ENCODE results near the gene CREB3L2. TPM values are rescaled to one million over a fixed set of nuclear protein-coding genes. Genes with fewer than 3 reads are reported as not detected.
A peak's percentile ranks its signal among the peaks of the same experiment; 100 is the strongest.

CREB3L2 gene
- polyA plus RNA-seq, 2 of the 4 experiments (the other 2 are of a cell fraction), result 16.3 to 32.2 TPM

DNA sequence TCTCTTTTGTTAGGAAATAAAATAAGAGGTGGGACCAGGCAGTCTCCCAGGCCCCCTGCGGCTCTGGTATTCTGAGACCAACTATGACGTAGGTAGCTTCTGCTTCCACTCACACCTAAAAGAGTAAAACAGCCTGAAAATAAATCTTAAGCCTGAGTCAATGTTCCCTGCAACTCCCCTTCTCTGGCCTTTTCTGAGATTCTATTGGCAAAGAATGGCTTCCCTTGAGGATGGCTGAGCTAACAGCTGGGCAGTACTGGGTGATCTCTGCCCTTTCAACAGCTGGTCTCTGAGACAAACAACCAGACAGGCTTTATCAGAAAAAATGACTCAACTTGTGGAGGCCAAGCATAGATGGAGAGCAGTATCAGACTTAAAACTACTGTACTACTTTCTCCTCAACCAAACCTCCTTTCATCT lies 58.7 kb downstream of the CREB3L2 start:
- no peak for DNase-seq (ENCODE audit: low read depth in 1 of 2, low spot score in 1 of 2)
- ChIA-PET POLR2A (no interaction called here), CTCF (no interaction called here)
- Histone ChIP-seq H3K9me3 (no peaks in the 10 kb centered on the region), H3K27ac (peak overlapping the region in 1 of 2 experiments; percentile 48; a peak in 3 of 6 replicates), H3K4me2 (peak overlapping the region; percentile 15; the same call in 2 of the 3 replicates), H3K4me1 (peaks cover 18% of the 10 kb centered on the region), H3K4me3 (no peak overlapping the region)
- ATAC-seq, result no peak; a peak in 1 of 6 replicates
- no peak for FAIRE-seq
- WGBS (ENCODE audit: missing lambda C conversion rate), result 98% methylated on average over 2 of the region's 2 CpGs
- TF ChIP-seq TP53 (CRISPR knock-in tag; IDR thresholded peaks at IDR 0.05) (no peak), ZNF302 (CRISPR knock-in tag; IDR thresholded peaks at IDR 0.05) (no peak), REST (IDR thresholded peaks at IDR 0.05) (no peak), POLR2A (IDR thresholded peaks at IDR 0.05; ENCODE audit: low read length) (no peak), EHF (CRISPR knock-in tag; IDR thresholded peaks at IDR 0.05) (no peak), USF2 (IDR thresholded peaks at IDR 0.05) (no peak), SREBF2 (IDR thresholded peaks at IDR 0.05) (no peak), NPAS2 (CRISPR knock-in tag; IDR thresholded peaks at IDR 0.05; ENCODE audit: borderline replicate concordance) (no peak), EP300 (IDR thresholded peaks at IDR 0.05) (no peak), HDAC2 (IDR thresholded peaks at IDR 0.05) (no peak), MAFK (IDR thresholded peaks at IDR 0.05; ENCODE audit: partially characterized antibody) (no peak)
- TF ChIP-seq, protein P1, sequence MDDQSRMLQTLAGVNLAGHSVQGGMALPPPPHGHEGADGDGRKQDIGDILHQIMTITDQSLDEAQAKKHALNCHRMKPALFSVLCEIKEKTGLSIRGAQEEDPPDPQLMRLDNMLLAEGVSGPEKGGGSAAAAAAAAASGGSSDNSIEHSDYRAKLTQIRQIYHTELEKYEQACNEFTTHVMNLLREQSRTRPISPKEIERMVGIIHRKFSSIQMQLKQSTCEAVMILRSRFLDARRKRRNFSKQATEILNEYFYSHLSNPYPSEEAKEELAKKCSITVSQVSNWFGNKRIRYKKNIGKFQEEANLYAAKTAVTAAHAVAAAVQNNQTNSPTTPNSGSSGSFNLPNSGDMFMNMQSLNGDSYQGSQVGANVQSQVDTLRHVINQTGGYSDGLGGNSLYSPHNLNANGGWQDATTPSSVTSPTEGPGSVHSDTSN (IDR thresholded peaks at IDR 0.05), result no peak

DNA sequence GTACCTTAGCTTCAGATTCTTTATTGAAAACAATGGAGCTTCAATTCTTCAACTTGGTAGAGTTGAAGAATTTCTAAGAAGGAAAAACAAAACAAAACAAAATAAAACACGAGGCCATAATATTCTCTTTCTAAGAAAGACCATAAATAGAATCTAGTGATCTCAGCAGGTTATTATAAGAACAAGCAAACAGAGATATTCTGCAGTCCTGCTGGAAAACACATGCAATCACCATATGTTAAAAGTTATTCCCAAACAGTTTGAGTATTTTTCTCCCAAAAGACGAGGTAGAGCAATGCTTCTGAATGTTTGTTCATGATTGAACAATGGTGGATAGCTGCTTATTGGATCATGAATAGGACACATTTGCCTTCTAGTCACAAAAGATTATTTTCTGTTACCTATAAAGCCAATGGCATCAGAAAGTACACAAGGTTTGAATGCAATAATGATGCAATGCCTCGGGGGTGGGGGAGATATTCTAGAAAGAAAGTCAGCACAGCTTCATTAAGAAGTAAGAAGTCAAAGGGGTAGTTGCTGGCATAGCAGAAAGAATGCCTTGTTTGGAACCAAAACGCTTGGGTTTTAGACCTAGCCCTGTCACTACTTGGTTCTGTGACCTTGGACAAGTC lies 59.3 kb downstream of the CREB3L2 start:
- 62% methylated on average over 4 of the region's 4 CpGs for WGBS (ENCODE audit: missing lambda C conversion rate)
- ChIA-PET CTCF (interaction anchor here (1.4 to 3.3 kb wide), 4 partner anchors 7 to 39 kb away, joined by 4 to 10 read pairs (median 6); no protein-coding TSS in a partner anchor), POLR2A (no interaction called here)
- ATAC-seq (no peak), FAIRE-seq (no peak), DNase-seq (ENCODE audit: low read depth in 1 of 2, low spot score in 1 of 2) (no peak)
- peaks cover 16% of the 10 kb centered on the region for H3K4me1 ChIP-seq
- peak overlapping the region; percentile 15; the same call in 2 of the 3 replicates for H3K4me2 ChIP-seq
- no peak overlapping the region for H3K4me3 ChIP-seq
- H3K27ac ChIP-seq, result peak overlapping the region in 1 of 2 experiments; percentile 48; a peak in 2 of 6 replicates
- no peak for TF ChIP-seq CBX2 (IDR thresholded peaks at IDR 0.05; ENCODE audit: borderline replicate concordance, low read depth)
- no peak for TF ChIP-seq ZNF302 (CRISPR knock-in tag; IDR thresholded peaks at IDR 0.05)
- TF ChIP-seq MAZ (IDR thresholded peaks at IDR 0.05; ENCODE audit: borderline replicate concordance, low read depth, low read length), result no peak
- no peak for TF ChIP-seq REST (IDR thresholded peaks at IDR 0.05)
- no peak for TF ChIP-seq BHLHE40 (IDR thresholded peaks at IDR 0.05; ENCODE audit: low read depth, low read length)
- TF ChIP-seq KDM5A (IDR thresholded peaks at IDR 0.05), result no peak
- no peak for TF ChIP-seq EHMT2 (IDR thresholded peaks at IDR 0.05; ENCODE audit: low read depth)
- H3K9me3 ChIP-seq, result no peaks in the 10 kb centered on the region

Data from A549 (cell line).